HL-60 (cell line): ENCODE data around the gene OR2C3.
"Not testable (repeated sequence)": the region's sequence is repeated elsewhere in the genome, so short reads cannot be mapped to it uniquely, and the experiment has no call there.

Experiments
- GABPA ChIP-seq: IDR thresholded peaks from 2 replicates; pipeline ENCODE4 v1.6.1; 2012; ENCODE audit warnings: low read depth
- POLR2AphosphoS5 ChIP-seq: IDR thresholded peaks from 2 replicates; pipeline ENCODE4 v1.6.1; 2012; ENCODE audit warnings: low read depth
- SPI1 ChIP-seq: IDR thresholded peaks from 2 replicates; pipeline ENCODE4 v1.6.1; 2012; ENCODE audit warnings: low read depth, mild to moderate bottlenecking, borderline replicate concordance
- TF ChIP-seq, protein P1 (sequence below): IDR thresholded peaks from one replicate; pipeline ENCODE4 v1.5.1; 2011; ENCODE audit warnings: low read length, control low read depth, inconsistent platforms; ENCODE audit not compliant: insufficient read depth
- TF ChIP-seq, protein P2 (sequence below): IDR thresholded peaks from 2 replicates; pipeline ENCODE4 v1.6.1; 2012; ENCODE audit warnings: low read depth; ENCODE audit not compliant: insufficient replicate concordance

DNA sequence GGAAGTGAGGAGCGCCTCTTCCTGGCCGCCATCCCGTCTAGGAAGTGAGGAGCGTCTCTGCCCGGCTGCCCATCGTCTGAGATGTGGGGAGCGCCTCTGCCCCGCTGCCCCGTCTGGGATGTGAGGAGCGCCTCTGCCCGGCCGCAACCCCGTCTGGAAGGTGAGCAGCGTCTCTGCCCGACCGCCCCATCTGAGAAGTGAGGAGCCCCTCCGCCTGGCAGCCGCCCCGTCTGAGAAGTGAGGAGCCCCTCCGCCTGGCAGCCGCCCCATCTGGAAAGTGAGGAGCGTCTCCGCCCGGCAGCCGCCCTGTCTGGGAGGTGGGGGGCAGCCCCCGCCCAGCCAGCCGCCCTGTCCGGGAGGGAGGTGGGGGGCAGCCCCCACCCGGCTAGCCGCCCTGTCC is 14.4 kb downstream of the OR2C3 start:
- TF ChIP-seq, protein P1, sequence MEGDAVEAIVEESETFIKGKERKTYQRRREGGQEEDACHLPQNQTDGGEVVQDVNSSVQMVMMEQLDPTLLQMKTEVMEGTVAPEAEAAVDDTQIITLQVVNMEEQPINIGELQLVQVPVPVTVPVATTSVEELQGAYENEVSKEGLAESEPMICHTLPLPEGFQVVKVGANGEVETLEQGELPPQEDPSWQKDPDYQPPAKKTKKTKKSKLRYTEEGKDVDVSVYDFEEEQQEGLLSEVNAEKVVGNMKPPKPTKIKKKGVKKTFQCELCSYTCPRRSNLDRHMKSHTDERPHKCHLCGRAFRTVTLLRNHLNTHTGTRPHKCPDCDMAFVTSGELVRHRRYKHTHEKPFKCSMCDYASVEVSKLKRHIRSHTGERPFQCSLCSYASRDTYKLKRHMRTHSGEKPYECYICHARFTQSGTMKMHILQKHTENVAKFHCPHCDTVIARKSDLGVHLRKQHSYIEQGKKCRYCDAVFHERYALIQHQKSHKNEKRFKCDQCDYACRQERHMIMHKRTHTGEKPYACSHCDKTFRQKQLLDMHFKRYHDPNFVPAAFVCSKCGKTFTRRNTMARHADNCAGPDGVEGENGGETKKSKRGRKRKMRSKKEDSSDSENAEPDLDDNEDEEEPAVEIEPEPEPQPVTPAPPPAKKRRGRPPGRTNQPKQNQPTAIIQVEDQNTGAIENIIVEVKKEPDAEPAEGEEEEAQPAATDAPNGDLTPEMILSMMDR, result not testable (repeated sequence)
- not testable (repeated sequence) for TF ChIP-seq POLR2AphosphoS5, GABPA, SPI1
- TF ChIP-seq, protein P2, sequence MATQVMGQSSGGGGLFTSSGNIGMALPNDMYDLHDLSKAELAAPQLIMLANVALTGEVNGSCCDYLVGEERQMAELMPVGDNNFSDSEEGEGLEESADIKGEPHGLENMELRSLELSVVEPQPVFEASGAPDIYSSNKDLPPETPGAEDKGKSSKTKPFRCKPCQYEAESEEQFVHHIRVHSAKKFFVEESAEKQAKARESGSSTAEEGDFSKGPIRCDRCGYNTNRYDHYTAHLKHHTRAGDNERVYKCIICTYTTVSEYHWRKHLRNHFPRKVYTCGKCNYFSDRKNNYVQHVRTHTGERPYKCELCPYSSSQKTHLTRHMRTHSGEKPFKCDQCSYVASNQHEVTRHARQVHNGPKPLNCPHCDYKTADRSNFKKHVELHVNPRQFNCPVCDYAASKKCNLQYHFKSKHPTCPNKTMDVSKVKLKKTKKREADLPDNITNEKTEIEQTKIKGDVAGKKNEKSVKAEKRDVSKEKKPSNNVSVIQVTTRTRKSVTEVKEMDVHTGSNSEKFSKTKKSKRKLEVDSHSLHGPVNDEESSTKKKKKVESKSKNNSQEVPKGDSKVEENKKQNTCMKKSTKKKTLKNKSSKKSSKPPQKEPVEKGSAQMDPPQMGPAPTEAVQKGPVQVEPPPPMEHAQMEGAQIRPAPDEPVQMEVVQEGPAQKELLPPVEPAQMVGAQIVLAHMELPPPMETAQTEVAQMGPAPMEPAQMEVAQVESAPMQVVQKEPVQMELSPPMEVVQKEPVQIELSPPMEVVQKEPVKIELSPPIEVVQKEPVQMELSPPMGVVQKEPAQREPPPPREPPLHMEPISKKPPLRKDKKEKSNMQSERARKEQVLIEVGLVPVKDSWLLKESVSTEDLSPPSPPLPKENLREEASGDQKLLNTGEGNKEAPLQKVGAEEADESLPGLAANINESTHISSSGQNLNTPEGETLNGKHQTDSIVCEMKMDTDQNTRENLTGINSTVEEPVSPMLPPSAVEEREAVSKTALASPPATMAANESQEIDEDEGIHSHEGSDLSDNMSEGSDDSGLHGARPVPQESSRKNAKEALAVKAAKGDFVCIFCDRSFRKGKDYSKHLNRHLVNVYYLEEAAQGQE, result not testable (repeated sequence)
